B cell (primary cell): Measurements from ENCODE around the gene LRPPRC.

Source experiments
- EZH2 ChIP-seq: IDR thresholded peaks from 2 replicates; pipeline ENCODE4 v1.6.1; 2012; ENCODE audit warnings: borderline replicate concordance, low read depth, mild to moderate bottlenecking, moderate library complexity, low read length; ENCODE audit not compliant: insufficient read depth, poor library complexity, severe bottlenecking
- TF ChIP-seq, protein P1 (sequence below): fragments of 200-600 bp; IDR thresholded peaks from one replicate; pipeline ENCODE4 v1.8.0; 2022; ENCODE audit warnings: antibody characterized with exemption, mild to moderate bottlenecking

DNA sequence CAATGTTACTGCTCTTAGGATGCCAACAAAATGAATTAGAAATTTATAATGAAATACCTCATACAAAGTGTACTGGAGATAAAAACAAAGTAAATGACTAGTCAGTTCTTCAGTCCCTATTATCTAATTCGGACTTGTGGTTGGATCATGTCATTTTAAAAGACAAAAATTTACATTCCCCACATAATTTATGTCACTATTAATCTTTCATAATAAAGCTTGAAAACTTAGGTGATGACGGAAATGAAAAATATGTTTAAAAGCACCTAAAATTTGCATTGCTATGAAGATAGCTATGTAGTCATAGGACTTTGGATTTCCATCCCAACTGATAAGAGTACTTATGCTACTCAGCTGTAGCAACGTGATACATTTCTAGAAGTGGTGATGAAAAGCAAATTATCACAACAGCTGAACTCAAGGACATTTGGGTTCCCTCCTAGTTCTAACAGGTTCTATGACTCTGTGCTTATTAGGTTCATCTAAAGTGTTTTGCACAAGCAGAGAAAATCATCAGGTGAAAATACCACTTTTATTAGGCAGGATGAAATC, 58.4 kb downstream of the LRPPRC start:
- TF ChIP-seq, protein P1, sequence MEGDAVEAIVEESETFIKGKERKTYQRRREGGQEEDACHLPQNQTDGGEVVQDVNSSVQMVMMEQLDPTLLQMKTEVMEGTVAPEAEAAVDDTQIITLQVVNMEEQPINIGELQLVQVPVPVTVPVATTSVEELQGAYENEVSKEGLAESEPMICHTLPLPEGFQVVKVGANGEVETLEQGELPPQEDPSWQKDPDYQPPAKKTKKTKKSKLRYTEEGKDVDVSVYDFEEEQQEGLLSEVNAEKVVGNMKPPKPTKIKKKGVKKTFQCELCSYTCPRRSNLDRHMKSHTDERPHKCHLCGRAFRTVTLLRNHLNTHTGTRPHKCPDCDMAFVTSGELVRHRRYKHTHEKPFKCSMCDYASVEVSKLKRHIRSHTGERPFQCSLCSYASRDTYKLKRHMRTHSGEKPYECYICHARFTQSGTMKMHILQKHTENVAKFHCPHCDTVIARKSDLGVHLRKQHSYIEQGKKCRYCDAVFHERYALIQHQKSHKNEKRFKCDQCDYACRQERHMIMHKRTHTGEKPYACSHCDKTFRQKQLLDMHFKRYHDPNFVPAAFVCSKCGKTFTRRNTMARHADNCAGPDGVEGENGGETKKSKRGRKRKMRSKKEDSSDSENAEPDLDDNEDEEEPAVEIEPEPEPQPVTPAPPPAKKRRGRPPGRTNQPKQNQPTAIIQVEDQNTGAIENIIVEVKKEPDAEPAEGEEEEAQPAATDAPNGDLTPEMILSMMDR: no peak
- no peak for TF ChIP-seq EZH2
